Peyer's patch (tissue), 4 donors: ENCODE measurements around the gene DUSP9. TPM values are rescaled to one million over a fixed set of nuclear protein-coding genes. Genes with fewer than 3 reads are reported as not detected.
A peak's percentile ranks its signal among the peaks of the same experiment; 100 is the strongest.
"Not testable (repeated sequence)": the region's sequence is repeated elsewhere in the genome, so short reads cannot be mapped to it uniquely, and the experiment has no call there.

Source experiments
- DNase-seq, 3 donors: peaks; one replicate each; pipeline ENCODE4 v3.0.0-alpha.2; 2017 to 2019
- H3K27ac ChIP-seq, 4 donors: fragments of 200-600 bp; sonication (generic); one replicate each; pipeline ENCODE4 v1.5.1; 2016 to 2019
- H3K27me3 ChIP-seq, 2 donors: fragments of 200-600 bp; sonication (generic); one replicate each; pipeline ENCODE4 v1.5.1; 2019
- H3K36me3 ChIP-seq, 3 donors: fragments of 200-600 bp; sonication (generic); one replicate each; pipeline ENCODE4 v1.5.1; 2016 to 2019
- H3K4me1 ChIP-seq, 4 donors: fragments of 200-600 bp; sonication (generic); one replicate each; pipeline ENCODE4 v1.5.1; 2016 to 2019
- H3K4me3 ChIP-seq, 4 donors: fragments of 200-600 bp; sonication (generic); 1 replicate in 3 of 4; 2 replicates in 1 of 4; pipeline ENCODE4 v1.5.1; 2016 to 2019; ENCODE audit warnings: mild to moderate bottlenecking in 1 of 4
- H3K9me3 ChIP-seq, 4 donors: fragments of 200-600 bp; sonication (generic); one replicate each; pipeline ENCODE4 v1.5.1; 2016 to 2019; ENCODE audit warnings: mild to moderate bottlenecking in 1 of 4
- POLR2A ChIP-seq, 2 donors: fragments of 450-650 bp; IDR thresholded peaks; one replicate each; pipeline ENCODE4 v1.5.1; 2017; ENCODE audit warnings: antibody characterized with exemption in 2 of 2, mild to moderate bottlenecking in 2 of 2, moderate library complexity in 2 of 2
- total RNA-seq, 4 donors: library from RNA; depleted of rRNA; stranded (reverse); fragments of >200 nt; gene quantifications; one replicate each; pipeline ENCODE4 v1.1.0, GENCODE V29; 2016
- TF ChIP-seq, protein P1 (sequence below), 6 experiments: fragments of 450-650 bp in 4 of 6; fragments of 200-600 bp in 2 of 6; sonication (generic) in 1 of 6; IDR thresholded peaks; one replicate each; pipeline ENCODE4 v1.5.1; 2017 to 2019; ENCODE audit warnings: antibody characterized with exemption in 6 of 6, mild to moderate bottlenecking in 3 of 6, moderate library complexity in 1 of 6

The DUSP9 gene
- total RNA-seq, 4 donors from 2014 or later, result not detected

DNA sequence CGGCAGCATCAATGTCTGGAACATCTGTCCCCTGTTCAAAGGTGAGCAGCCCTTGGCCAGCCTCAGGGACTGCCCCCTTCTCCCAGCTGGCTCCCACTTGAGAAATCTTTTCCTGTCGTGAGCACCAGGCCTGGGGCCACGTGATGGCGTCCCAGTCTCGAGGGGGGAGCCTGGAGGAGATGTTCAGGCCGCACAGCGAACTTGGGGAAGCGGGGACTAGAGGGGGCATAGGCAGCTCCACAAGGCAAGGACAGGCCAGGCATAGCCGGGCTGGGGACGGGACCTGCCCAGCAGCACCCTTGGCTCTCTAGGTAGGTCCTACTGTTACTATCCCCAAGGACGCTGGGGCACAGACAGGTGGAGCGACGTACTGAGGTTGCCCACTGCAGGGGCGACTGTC is 43.5 kb downstream of the DUSP9 start:
- Histone ChIP-seq H3K9me3 (no peaks in the 10 kb centered on the region), H3K27me3 (no peaks in the 10 kb centered on the region), H3K4me3 (peak overlapping the region in 2 of 4 donors; percentile 58 to 60), H3K36me3 (no peaks in the 10 kb centered on the region), H3K4me1 (peaks cover 0 to 6% (median 0%) of the 10 kb centered on the region in 4 donors), H3K27ac (peak overlapping the region in 1 of 4 donors; percentile 65)
- peak in 1 of 3 donors; percentile 41 for DNase-seq
- TF ChIP-seq, protein P1, sequence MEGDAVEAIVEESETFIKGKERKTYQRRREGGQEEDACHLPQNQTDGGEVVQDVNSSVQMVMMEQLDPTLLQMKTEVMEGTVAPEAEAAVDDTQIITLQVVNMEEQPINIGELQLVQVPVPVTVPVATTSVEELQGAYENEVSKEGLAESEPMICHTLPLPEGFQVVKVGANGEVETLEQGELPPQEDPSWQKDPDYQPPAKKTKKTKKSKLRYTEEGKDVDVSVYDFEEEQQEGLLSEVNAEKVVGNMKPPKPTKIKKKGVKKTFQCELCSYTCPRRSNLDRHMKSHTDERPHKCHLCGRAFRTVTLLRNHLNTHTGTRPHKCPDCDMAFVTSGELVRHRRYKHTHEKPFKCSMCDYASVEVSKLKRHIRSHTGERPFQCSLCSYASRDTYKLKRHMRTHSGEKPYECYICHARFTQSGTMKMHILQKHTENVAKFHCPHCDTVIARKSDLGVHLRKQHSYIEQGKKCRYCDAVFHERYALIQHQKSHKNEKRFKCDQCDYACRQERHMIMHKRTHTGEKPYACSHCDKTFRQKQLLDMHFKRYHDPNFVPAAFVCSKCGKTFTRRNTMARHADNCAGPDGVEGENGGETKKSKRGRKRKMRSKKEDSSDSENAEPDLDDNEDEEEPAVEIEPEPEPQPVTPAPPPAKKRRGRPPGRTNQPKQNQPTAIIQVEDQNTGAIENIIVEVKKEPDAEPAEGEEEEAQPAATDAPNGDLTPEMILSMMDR (IDR thresholded peaks at IDR 0.05), result no peak
- TF ChIP-seq POLR2A (IDR thresholded peaks at IDR 0.05), result no peak

DNA sequence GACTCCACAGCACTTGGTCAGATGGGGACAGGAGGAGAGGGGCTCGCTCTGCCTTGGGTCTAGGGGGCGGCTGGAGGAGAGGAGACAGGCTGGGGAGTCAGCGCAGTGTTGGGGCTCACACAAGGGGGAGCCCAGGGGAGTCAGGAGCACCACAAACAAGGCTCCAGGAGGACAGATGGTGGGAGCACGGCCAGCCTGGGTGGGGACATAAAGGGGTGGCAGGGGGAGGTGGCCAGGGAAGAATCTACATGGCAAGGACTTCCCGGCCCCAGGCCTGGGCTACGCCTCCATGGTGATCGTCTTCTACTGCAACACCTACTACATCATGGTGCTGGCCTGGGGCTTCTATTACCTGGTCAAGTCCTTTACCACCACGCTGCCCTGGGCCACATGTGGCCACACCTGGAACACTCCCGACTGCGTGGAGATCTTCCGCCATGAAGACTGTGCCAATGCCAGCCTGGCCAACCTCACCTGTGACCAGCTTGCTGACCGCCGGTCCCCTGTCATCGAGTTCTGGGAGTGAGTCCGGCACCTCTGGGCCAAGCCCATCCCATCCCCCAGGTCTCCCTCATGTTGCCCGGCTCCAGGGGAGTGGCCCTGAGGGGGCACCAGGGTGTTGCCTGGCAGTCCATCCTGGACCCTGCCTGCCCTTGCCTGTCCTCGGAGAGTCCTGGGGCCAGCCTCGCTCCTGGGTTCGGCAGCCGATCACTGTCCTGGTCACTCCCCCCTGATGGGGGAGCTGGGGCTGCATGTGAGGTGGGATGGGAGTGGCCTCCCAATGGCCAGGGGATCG is 44.2 kb downstream of the DUSP9 start:
- peak overlapping the region in 1 of 4 donors; percentile 60 for H3K4me3 ChIP-seq
- peak in 1 of 3 donors; percentile 31 for DNase-seq
- H3K27ac ChIP-seq, result peak overlapping the region in 1 of 4 donors; percentile 12
- not testable (repeated sequence) for H3K4me1 ChIP-seq, H3K27me3 ChIP-seq, H3K9me3 ChIP-seq, H3K36me3 ChIP-seq

DNA sequence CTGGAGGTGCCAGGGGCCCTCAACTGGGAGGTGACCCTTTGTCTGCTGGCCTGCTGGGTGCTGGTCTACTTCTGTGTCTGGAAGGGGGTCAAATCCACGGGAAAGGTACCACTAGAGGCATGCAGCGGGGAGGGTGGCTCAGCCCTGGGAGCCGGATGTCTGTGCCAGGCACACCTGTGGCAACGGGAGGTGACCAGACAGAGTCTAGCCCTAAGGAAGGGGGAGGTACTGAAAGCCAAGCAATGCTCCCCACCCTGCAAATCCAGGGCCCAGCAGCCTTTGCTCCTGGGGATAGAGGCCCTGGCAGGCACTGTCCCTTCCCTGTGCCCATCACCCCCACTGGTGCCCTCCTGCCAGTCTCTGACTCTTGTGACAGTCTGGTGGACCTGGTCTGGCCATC is 45.0 kb downstream of the DUSP9 start:
- Histone ChIP-seq H3K27me3 (no peaks in the 10 kb centered on the region), H3K9me3 (no peaks in the 10 kb centered on the region), H3K4me3 (no peak overlapping the region), H3K4me1 (peaks cover 0 to 6% (median 0%) of the 10 kb centered on the region in 4 donors), H3K27ac (peak overlapping the region in 1 of 4 donors; percentile 12), H3K36me3 (no peaks in the 10 kb centered on the region)
- TF ChIP-seq, protein P1 (IDR thresholded peaks at IDR 0.05), result no peak
- TF ChIP-seq POLR2A (IDR thresholded peaks at IDR 0.05), result no peak
- no peak for DNase-seq

DNA sequence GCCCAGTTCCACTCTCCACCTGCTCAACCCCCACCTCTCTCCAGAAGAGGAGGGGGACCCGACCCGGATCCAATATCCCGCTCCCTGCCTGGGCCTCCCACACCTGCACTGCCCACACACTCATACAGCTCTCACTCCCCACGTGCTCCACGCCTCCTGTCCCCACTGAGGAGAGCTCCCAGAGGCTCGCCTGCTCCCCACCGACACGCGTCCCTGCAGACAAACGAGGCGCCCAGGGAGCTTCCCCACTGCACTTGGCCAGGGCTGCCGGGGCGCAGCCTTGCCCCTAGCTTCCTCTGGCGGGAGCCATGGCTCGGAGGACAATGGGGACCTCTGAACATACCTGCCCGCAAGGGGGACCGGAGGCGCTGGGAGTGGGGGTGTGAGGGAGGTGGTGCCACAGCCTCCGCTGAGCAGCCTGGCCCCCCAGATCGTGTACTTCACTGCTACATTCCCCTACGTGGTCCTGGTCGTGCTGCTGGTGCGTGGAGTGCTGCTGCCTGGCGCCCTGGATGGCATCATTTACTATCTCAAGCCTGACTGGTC is 45.7 kb downstream of the DUSP9 start:
- peak in 1 of 3 donors; percentile 34 for DNase-seq
- H3K9me3 ChIP-seq, result no peaks in the 10 kb centered on the region
- H3K4me1 ChIP-seq, result peaks cover 0 to 6% (median 0%) of the 10 kb centered on the region in 4 donors
- TF ChIP-seq POLR2A (IDR thresholded peaks at IDR 0.05), result no peak
- TF ChIP-seq, protein P1 (IDR thresholded peaks at IDR 0.05), result no peak
- no peak overlapping the region for H3K27ac ChIP-seq
- H3K4me3 ChIP-seq, result no peak overlapping the region
- no peaks in the 10 kb centered on the region for H3K36me3 ChIP-seq
- H3K27me3 ChIP-seq, result no peaks in the 10 kb centered on the region

DNA sequence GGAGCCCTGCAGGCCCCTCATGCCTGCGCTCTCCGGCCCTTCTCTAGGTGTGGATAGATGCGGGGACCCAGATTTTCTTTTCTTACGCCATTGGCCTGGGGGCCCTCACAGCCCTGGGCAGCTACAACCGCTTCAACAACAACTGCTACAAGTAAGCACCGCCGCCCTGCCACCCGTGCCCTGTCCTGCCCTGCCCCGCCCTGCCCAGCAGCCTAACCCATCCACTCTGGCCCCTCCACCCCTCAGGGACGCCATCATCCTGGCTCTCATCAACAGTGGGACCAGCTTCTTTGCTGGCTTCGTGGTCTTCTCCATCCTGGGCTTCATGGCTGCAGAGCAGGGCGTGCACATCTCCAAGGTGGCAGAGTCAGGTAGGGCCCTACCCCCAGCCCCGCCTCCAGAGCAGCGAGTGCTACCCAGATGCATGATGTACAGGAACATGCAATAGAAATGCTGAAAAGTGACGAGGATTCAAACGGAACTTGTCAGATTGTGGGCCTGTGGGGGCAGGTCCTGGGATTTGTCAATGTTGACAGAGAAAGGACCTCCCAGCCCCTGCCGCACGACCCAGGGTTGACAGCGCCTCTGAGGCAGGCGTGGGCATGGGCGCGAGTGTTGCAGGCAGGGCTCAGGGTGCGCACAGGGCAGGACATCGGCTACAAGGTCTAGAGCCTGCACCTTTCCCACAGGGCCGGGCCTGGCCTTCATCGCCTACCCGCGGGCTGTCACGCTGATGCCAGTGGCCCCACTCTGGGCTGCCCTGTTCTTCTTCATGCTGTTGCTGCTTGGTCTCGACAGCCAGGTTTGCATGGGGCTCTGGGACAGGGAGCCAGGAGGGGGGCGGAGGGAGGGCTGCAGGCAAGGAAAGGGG is 46.4 kb downstream of the DUSP9 start:
- H3K4me3 ChIP-seq, result no peak overlapping the region
- H3K9me3 ChIP-seq, result no peaks in the 10 kb centered on the region
- no peaks in the 10 kb centered on the region for H3K36me3 ChIP-seq
- H3K27ac ChIP-seq, result peak overlapping the region in 1 of 4 donors; percentile 48
- no peak for TF ChIP-seq POLR2A (IDR thresholded peaks at IDR 0.05)
- TF ChIP-seq, protein P1 (IDR thresholded peaks at IDR 0.05), result no peak
- H3K27me3 ChIP-seq, result no peaks in the 10 kb centered on the region
- DNase-seq, result peak in 1 of 3 donors; percentile 39
- H3K4me1 ChIP-seq, result peaks cover 0 to 6% (median 0%) of the 10 kb centered on the region in 4 donors

DNA sequence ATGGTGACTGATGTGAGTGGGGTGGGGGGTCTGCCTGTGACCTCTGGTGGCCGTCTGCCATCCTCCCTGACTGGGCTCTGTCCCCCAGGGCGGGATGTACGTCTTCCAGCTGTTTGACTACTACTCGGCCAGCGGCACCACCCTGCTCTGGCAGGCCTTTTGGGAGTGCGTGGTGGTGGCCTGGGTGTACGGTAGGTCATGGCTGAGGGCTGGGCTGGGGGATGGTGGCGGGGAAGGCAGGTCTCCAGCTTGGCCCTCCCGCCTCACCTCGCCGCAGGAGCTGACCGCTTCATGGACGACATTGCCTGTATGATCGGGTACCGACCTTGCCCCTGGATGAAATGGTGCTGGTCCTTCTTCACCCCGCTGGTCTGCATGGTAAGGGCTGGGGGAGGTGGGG is 47.3 kb downstream of the DUSP9 start:
- not testable (repeated sequence) for DNase-seq, H3K4me1 ChIP-seq, H3K4me3 ChIP-seq, H3K9me3 ChIP-seq, H3K36me3 ChIP-seq, H3K27me3 ChIP-seq
- H3K27ac ChIP-seq, result peak overlapping the region in 2 of 4 donors; percentile 48 to 67
